HCT116 (cell line): ENCODE results near the gene BCL11B. TPM values are rescaled to one million over a fixed set of nuclear protein-coding genes. Genes with fewer than 3 reads are reported as not detected.

Source experiments
- ATAC-seq: fragments of 200-7000 bp; cut with Tn5 transposase; 2 replicates; pipeline ENCODE4 v1.9.1; 2020; ENCODE audit warnings: mild to moderate bottlenecking, moderate library complexity
- BruUV-seq: library from RNA; stranded (reverse); fragments of 400-500 nt; replicated peaks from 2 replicates; lab custom pipeline; 2021; lab: Mats Ljungman, UMichigan
- CTCF ChIA-PET: fragments of 300-600 bp; sonication (Branson Sonifier 250); formaldehyde crosslinking; loops from one replicate; lab custom pipeline; 2021; ENCODE audit warnings: antibody characterized with exemption; lab: Charles Lee
- POLR2A ChIA-PET: fragments of 300-600, 350-600 bp; sonication (Branson Sonifier 250); formaldehyde crosslinking; loops from one replicate; lab custom pipeline; 2021; ENCODE audit warnings: antibody characterized with exemption; lab: Charles Lee
- RAD21 ChIA-PET, 2 experiments: fragments of 300-600 bp; sonication (Branson Sonifier 250); formaldehyde crosslinking; loops; one replicate each; lab custom pipeline; 2023; ENCODE audit warnings: low total read pairs in 2 of 2; ENCODE audit not compliant: uncharacterized antibody in 2 of 2, unreplicated experiment in 2 of 2, low non-redundant PET in 1 of 2; lab: Charles Lee
- DNase-seq: peaks from one replicate; pipeline ENCODE4 v3.0.0-alpha.2; 2010; ENCODE audit warnings: low read depth, low spot score
- H2AFZ ChIP-seq: fragments of 200-600 bp; shearing (Covaris generic), sonication (generic); 2 replicates; pipeline ENCODE4 v1.6.1; 2017; ENCODE audit warnings: low read depth, mixed run types, mixed read lengths, antibody characterized with exemption, low read length; ENCODE audit not compliant: poor library complexity, severe bottlenecking
- H3K27ac ChIP-seq: 2 replicates; pipeline ENCODE4 v1.5.1; 2012; ENCODE audit warnings: low read depth, low read length
- H3K27me3 ChIP-seq: fragments of 200-600 bp; sonication (generic); 2 replicates; pipeline ENCODE4 v1.6.1; 2016; ENCODE audit warnings: mixed run types, low read length, mixed read lengths; ENCODE audit not compliant: insufficient read depth
- H3K36me3 ChIP-seq, 2 experiments: fragments of 200-500 bp in 1 of 2; fragments of 200-600 bp in 1 of 2; sonication (Bioruptor generic) in 1 of 2; sonication (generic) in 1 of 2; 2 replicates each; pipeline versions ENCODE4 v1.5.1 to v1.6.1; 2014 to 2016; ENCODE audit warnings: low read length in 2 of 2, inconsistent platforms in 1 of 2, mixed read lengths in 1 of 2, mixed run types in 1 of 2; ENCODE audit not compliant: insufficient read depth in 2 of 2, control insufficient read depth in 1 of 2
- H3K4me1 ChIP-seq, 2 experiments: fragments of 200-600 bp in 1 of 2; sonication (generic) in 1 of 2; 2 replicates each; pipeline versions ENCODE4 v1.5.1 to v1.6.1; 2012 to 2017; ENCODE audit warnings: low read length in 2 of 2, inconsistent platforms in 1 of 2, mild to moderate bottlenecking in 1 of 2, mixed read lengths in 1 of 2, mixed run types in 1 of 2, moderate library complexity in 1 of 2; ENCODE audit not compliant: insufficient read depth in 2 of 2, control insufficient read depth in 1 of 2
- H3K4me2 ChIP-seq: fragments of 200-600 bp; sonication (generic); 2 replicates; pipeline ENCODE4 v1.6.1; 2017; ENCODE audit warnings: mixed run types, low read length, mixed read lengths
- H3K4me3 ChIP-seq, 2 experiments: fragments of 200-600 bp in 1 of 2; sonication (generic) in 1 of 2; replicated peaks in 1 of 2; 2 replicates each; pipeline ENCODE4 v1.5.1; 2011 to 2016; ENCODE audit warnings: low read length in 2 of 2, control low read depth in 1 of 2, low read depth in 1 of 2, mild to moderate bottlenecking in 1 of 2, mixed read lengths in 1 of 2, mixed run types in 1 of 2
- H3K79me2 ChIP-seq: fragments of 200-600 bp; sonication (generic); 2 replicates; pipeline ENCODE4 v1.6.1; 2017; ENCODE audit warnings: mild to moderate bottlenecking, mixed run types, low read length, moderate library complexity, mixed read lengths; ENCODE audit not compliant: insufficient read depth
- H3K9ac ChIP-seq: fragments of 200-600 bp; sonication (generic); 2 replicates; pipeline ENCODE4 v1.6.1; 2016; ENCODE audit warnings: low read length, mixed read lengths
- H3K9me2 ChIP-seq: fragments of 200-600 bp; sonication (generic), shearing (Covaris generic); 2 replicates; pipeline ENCODE4 v1.6.1; 2017; ENCODE audit warnings: mixed run types, mild to moderate bottlenecking, moderate library complexity; ENCODE audit not compliant: insufficient read depth
- H3K9me3 ChIP-seq, 2 experiments: fragments of 200-500 bp in 1 of 2; fragments of 200-600 bp in 1 of 2; sonication (Bioruptor generic) in 1 of 2; sonication (generic) in 1 of 2; 2 replicates each; pipeline ENCODE4 v1.6.1; 2014 to 2017; ENCODE audit warnings: low read length in 2 of 2, mixed read lengths in 2 of 2, inconsistent platforms in 1 of 2, low read depth in 1 of 2, mild to moderate bottlenecking in 1 of 2, mixed run types in 1 of 2, moderate library complexity in 1 of 2; ENCODE audit not compliant: control insufficient read depth in 1 of 2, insufficient read depth in 1 of 2
- H4K20me1 ChIP-seq: fragments of 200-600 bp; sonication (generic), shearing (Covaris generic); 2 replicates; pipeline ENCODE4 v1.6.1; 2017; ENCODE audit warnings: mixed run types, mild to moderate bottlenecking, moderate library complexity; ENCODE audit not compliant: insufficient read depth
- CBX3 ChIP-seq: IDR thresholded peaks from 2 replicates; pipeline ENCODE4 v1.6.1; 2012; ENCODE audit warnings: low read depth
- CEBPB ChIP-seq: IDR thresholded peaks from 2 replicates; pipeline ENCODE4 v1.6.1; 2012; ENCODE audit warnings: low read depth
- EGR1 ChIP-seq: IDR thresholded peaks from 2 replicates; pipeline ENCODE4 v1.6.1; 2012; ENCODE audit warnings: low read depth
- ELF1 ChIP-seq: IDR thresholded peaks from 2 replicates; pipeline ENCODE4 v1.6.1; 2012; ENCODE audit warnings: low read depth, borderline replicate concordance
- EZH2phosphoT487 ChIP-seq: fragments of 200-600 bp; IDR thresholded peaks from 2 replicates; pipeline ENCODE4 v1.6.1; 2018; ENCODE audit warnings: antibody characterized with exemption, borderline replicate concordance
- JUND ChIP-seq: IDR thresholded peaks from 2 replicates; pipeline ENCODE4 v1.6.1; 2012
- POLR2A ChIP-seq: IDR thresholded peaks from 2 replicates; pipeline ENCODE4 v1.7.0; 2011; ENCODE audit warnings: borderline replicate concordance; ENCODE audit not compliant: insufficient read depth, insufficient read length; ENCODE audit errors: extremely low read depth
- YY1 ChIP-seq: IDR thresholded peaks from 2 replicates; pipeline ENCODE4 v1.6.1; 2011; ENCODE audit warnings: low read length, low read depth, moderate library complexity, mild to moderate bottlenecking; ENCODE audit not compliant: insufficient replicate concordance; ENCODE audit errors: extremely low read depth
- ZBTB33 ChIP-seq: IDR thresholded peaks from 2 replicates; pipeline ENCODE4 v1.6.1; 2011; ENCODE audit warnings: mild to moderate bottlenecking, low read length, moderate library complexity; ENCODE audit not compliant: insufficient replicate concordance; ENCODE audit errors: extremely low read depth
- ZFX ChIP-seq: fragments of 450-650 bp; IDR thresholded peaks from 2 replicates; pipeline ENCODE4 v1.6.1; 2017
- ZNF274 ChIP-seq: fragments of 200-500 bp; sonication (Bioruptor generic); IDR thresholded peaks from 2 replicates; pipeline ENCODE4 v1.6.1; 2014; ENCODE audit warnings: mild to moderate bottlenecking, low read depth, low read length, inconsistent platforms
- intact Hi-C: fragments of 100-400 bp; cut with micrococcal nuclease; formaldehyde crosslinking; loops from 2 replicates; pipeline ENCODE4 v1.10.0; 2022
- total RNA-seq: library from RNA; stranded (reverse); gene quantifications from one replicate; pipeline ENCODE4 v1.2.1, GENCODE V29; 2021; ENCODE audit not compliant: unreplicated experiment
- TF ChIP-seq, protein P1 (sequence below): IDR thresholded peaks from 2 replicates; pipeline ENCODE4 v1.6.1; 2012

BCL11B gene
- total RNA-seq, 1 experiment from 2014 or later: 1.1 TPM

DNA sequence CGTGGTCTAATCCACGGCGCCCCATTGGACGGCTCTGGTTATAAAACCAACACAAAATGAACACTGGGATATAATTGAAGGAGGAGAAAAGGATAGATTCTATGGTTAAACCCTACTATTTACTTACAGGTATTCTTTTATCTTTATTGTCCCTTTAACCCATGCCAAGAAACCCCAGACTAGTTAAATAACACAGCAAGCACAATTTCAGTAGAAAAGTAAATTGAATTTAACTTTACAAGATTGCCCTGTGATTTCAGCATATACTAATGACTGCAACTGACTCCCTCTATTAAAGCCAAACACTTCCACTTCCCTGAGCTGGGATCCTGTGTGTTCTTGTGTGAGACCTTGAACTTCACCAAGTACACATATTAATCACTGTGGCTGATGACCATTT lies 45.3 kb downstream of the BCL11B start:
- no peak overlapping the region for H3K27ac ChIP-seq
- intact Hi-C loops: no loop called here
- H2AFZ ChIP-seq: no peak overlapping the region
- no peaks in the 10 kb centered on the region for H3K36me3 ChIP-seq
- DNase-seq (no peak), ATAC-seq (no peak)
- RAD21 ChIA-PET: no interaction called here
- no peak overlapping the region for H3K4me3 ChIP-seq
- no peak overlapping the region for H3K4me2 ChIP-seq
- no peaks in the 10 kb centered on the region for H4K20me1 ChIP-seq
- no peaks in the 10 kb centered on the region for H3K9me3 ChIP-seq
- POLR2A ChIA-PET: no interaction called here
- H3K4me1 ChIP-seq: peaks cover 7 to 22% of the 10 kb centered on the region in 2 experiments; a peak in 3 of 4 replicates
- no peak overlapping the region for H3K9ac ChIP-seq
- H3K27me3 ChIP-seq: no peaks in the 10 kb centered on the region
- TF ChIP-seq EGR1: no peak
- no peak for TF ChIP-seq EZH2phosphoT487
- TF ChIP-seq ELF1: no peak
- no peak for TF ChIP-seq CBX3
- TF ChIP-seq POLR2A: no peak
- no peak for TF ChIP-seq ZBTB33
- TF ChIP-seq ZFX: no peak
- TF ChIP-seq ZNF274: no peak
- no peak for TF ChIP-seq CEBPB
- TF ChIP-seq, protein P1, sequence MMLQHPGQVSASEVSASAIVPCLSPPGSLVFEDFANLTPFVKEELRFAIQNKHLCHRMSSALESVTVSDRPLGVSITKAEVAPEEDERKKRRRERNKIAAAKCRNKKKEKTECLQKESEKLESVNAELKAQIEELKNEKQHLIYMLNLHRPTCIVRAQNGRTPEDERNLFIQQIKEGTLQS: no peak
- no peak for TF ChIP-seq JUND
- no peak for TF ChIP-seq YY1
- H3K79me2 ChIP-seq: no peaks in the 10 kb centered on the region
- H3K9me2 ChIP-seq: no peaks in the 10 kb centered on the region
- no TSS peak for BruUV-seq
- CTCF ChIA-PET: no interaction called here
